C4-2B (cell line): ENCODE results near the gene ARMH2.

Experiments
- CTCF ChIP-seq: fragments of 450-650 bp; conservative IDR thresholded peaks from 2 replicates; pipeline ENCODE4 v1.5.1; 2017; ENCODE audit warnings: mild to moderate bottlenecking
- ZFX ChIP-seq: fragments of 450-650 bp; IDR thresholded peaks from 2 replicates; pipeline ENCODE4 v1.6.1; 2017

DNA sequence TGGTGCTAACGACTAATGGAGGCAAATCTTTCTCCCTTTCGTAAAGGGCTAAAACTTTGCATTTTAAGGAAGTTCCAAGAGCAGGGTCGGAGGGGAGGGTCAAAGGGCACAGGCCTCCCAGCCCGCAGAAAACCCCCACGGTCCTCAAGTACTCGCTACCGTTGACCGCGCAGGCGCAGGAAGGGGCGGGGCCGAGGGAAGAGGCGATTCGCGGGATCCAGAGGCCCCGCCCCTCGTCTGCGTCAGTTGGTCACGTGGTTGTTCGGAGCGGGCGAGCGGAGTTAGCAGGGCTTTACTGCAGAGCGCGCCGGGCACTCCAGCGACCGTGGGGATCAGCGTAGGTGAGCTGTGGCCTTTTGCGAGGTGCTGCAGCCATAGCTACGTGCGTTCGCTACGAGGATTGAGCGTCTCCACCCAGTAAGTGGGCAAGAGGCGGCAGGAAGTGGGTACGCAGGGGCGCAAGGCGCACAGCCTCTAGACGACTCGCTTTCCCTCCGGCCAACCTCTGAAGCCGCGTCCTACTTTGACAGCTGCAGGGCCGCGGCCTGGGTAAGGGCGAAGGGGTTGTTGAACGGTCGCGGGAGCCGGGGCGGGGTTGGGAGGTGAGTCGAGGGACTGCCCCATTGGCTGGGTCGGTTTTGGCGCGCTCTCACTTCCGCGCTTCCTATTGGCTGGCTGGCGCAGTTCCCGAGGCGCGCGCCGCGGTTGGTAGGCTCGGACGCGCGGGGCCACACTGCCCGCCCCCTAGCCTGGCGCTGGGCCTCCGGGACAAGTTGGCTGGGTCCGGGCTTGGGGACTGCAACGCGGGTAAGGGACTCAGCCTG lies 23.8 kb downstream of the ARMH2 start, which contains the start of gene GMNN:
- TF ChIP-seq CTCF = no peak
- TF ChIP-seq ZFX = peak; percentile 73
